ENCODE measurements around the gene CAMK2G.
"Not testable (repeated sequence)": the region's sequence is repeated elsewhere in the genome, so short reads cannot be mapped to it uniquely, and the experiment has no call there.

Gene CAMK2G

DNA sequence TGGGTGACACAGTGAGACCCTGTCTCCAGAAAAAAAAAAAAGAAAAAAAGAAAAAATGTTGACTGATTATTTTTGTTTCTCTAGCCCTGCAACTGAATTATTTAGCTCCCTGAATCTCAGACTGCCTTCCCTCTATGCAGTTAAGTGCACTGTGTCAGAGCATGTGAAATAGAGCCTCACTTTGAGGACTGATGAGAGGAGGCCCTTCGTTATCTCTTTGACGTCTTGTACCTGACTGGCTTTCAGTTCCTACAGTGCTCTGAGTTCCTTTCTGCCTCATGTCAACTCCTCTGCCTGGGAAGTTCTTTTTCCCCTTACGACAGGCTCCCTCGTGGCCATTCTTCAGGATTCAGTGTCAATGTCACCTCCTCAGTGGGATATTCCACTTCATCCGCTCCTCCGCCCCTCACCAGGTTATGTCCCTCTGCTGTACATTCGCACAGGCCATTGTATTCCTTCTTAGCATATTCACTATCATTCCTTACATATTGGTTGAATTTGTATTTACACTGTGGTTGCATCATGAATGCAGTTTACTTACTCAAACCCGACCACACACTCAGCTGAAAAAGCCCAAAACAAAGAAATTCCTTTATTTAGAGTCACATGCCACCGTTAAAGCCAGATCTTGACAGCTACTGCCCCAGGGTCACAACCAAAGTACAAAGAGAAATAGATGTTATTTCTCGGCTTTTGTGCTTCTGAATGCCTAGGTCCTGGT, 18.1 kb upstream of the CAMK2G start:
- ATAC-seq (ENCODE audit: insufficient read depth, low read depth) (no peak), DNase-seq (no peak)
- H3K9me3 ChIP-seq (ENCODE audit: insufficient read depth, low read length, severe bottlenecking), result no peaks in the 10 kb centered on the region
- TF ChIP-seq, protein P1, sequence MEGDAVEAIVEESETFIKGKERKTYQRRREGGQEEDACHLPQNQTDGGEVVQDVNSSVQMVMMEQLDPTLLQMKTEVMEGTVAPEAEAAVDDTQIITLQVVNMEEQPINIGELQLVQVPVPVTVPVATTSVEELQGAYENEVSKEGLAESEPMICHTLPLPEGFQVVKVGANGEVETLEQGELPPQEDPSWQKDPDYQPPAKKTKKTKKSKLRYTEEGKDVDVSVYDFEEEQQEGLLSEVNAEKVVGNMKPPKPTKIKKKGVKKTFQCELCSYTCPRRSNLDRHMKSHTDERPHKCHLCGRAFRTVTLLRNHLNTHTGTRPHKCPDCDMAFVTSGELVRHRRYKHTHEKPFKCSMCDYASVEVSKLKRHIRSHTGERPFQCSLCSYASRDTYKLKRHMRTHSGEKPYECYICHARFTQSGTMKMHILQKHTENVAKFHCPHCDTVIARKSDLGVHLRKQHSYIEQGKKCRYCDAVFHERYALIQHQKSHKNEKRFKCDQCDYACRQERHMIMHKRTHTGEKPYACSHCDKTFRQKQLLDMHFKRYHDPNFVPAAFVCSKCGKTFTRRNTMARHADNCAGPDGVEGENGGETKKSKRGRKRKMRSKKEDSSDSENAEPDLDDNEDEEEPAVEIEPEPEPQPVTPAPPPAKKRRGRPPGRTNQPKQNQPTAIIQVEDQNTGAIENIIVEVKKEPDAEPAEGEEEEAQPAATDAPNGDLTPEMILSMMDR (IDR thresholded peaks at IDR 0.05; ENCODE audit: borderline replicate concordance, extremely low read depth, low read length, poor library complexity, severe bottlenecking), result no peak
- no peak for TF ChIP-seq EZH2 (IDR thresholded peaks at IDR 0.05; ENCODE audit: borderline replicate concordance, low read depth, low read length, severe bottlenecking)
- no peak overlapping the region for H3K27ac ChIP-seq (ENCODE audit: low read length)
- no peak overlapping the region for H2AFZ ChIP-seq (ENCODE audit: low read depth, low read length)
- H3K79me2 ChIP-seq (ENCODE audit: insufficient read depth, low read length), result no peaks in the 10 kb centered on the region
- H3K4me1 ChIP-seq (ENCODE audit: insufficient read depth, low read length), result no peaks in the 10 kb centered on the region
- no peak overlapping the region for H3K9ac ChIP-seq (ENCODE audit: low read depth, low read length)
- no peaks in the 10 kb centered on the region for H4K20me1 ChIP-seq (ENCODE audit: insufficient read depth, low read length)
- H3K27me3 ChIP-seq (ENCODE audit: insufficient read depth, low read length, poor library complexity), result peaks cover 3% of the 10 kb centered on the region
- H3K4me3 ChIP-seq (ENCODE audit: low read depth in 1 of 2, low read length in 2 of 2), result no peak overlapping the region
- no peaks in the 10 kb centered on the region for H3K36me3 ChIP-seq (ENCODE audit: insufficient read depth, low read length)
- H3K4me2 ChIP-seq (ENCODE audit: insufficient read depth, low read length), result no peak overlapping the region

DNA sequence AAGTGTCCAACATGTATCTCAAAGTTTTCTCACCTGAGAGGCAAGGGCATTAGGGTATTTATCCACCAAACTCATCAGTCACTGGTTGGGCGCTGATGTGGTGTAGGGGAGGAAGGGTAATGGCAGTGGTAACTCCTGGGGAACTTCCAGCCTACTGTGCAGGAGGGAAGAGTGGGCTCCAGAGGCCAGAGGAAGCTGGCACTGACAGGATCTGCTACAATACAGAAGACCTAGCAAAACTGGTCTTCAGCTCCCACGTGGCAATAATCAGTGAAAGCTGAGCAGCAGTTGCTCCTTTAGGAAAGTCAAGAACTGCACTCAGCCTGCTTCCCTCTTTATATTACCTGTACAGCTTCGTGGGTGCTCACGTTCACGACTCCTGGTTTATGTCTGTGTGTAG, 17.2 kb upstream of the CAMK2G start:
- Histone ChIP-seq H3K4me2 (ENCODE audit: insufficient read depth, low read length) (no peak overlapping the region), H3K79me2 (ENCODE audit: insufficient read depth, low read length) (no peaks in the 10 kb centered on the region), H3K27ac (ENCODE audit: low read length) (no peak overlapping the region), H3K4me3 (ENCODE audit: low read depth in 1 of 2, low read length in 2 of 2) (no peak overlapping the region), H3K27me3 (ENCODE audit: insufficient read depth, low read length, poor library complexity) (peaks cover 3% of the 10 kb centered on the region), H4K20me1 (ENCODE audit: insufficient read depth, low read length) (no peaks in the 10 kb centered on the region), H3K9me3 (ENCODE audit: insufficient read depth, low read length, severe bottlenecking) (no peaks in the 10 kb centered on the region), H3K36me3 (ENCODE audit: insufficient read depth, low read length) (no peaks in the 10 kb centered on the region), H2AFZ (ENCODE audit: low read depth, low read length) (no peak overlapping the region), H3K9ac (ENCODE audit: low read depth, low read length) (no peak overlapping the region), H3K4me1 (ENCODE audit: insufficient read depth, low read length) (no peaks in the 10 kb centered on the region)
- TF ChIP-seq EZH2 (IDR thresholded peaks at IDR 0.05; ENCODE audit: borderline replicate concordance, low read depth, low read length, severe bottlenecking), result no peak
- TF ChIP-seq, protein P1 (IDR thresholded peaks at IDR 0.05; ENCODE audit: borderline replicate concordance, extremely low read depth, low read length, poor library complexity, severe bottlenecking), result no peak
- ATAC-seq (ENCODE audit: insufficient read depth, low read depth), result no peak
- no peak for DNase-seq

DNA sequence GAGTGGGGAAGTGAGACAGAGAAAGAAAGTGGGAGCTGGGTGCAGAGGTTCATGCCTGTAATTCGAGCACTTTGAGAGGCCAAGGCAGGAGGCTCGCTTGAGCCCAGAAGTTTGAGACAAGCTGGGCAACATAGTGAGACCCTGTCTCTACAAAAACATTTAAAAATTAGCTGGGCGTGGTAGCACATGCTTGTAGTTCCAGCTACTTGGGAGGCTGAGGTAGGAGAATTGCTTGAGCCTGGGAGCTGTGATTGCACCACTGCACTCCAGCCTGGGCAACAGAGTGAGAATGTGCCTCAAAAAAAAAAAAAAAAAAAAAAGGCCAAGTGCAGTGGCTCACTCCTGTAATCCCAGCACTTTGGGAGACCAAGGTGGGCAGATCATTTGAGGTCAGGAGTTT, 16.5 kb upstream of the CAMK2G start:
- not testable (repeated sequence) for H2AFZ ChIP-seq (ENCODE audit: low read depth, low read length); H3K9me3 ChIP-seq (ENCODE audit: insufficient read depth, low read length, severe bottlenecking); H3K4me2 ChIP-seq (ENCODE audit: insufficient read depth, low read length); H3K79me2 ChIP-seq (ENCODE audit: insufficient read depth, low read length); ATAC-seq (ENCODE audit: insufficient read depth, low read depth); H3K27ac ChIP-seq (ENCODE audit: low read length); H3K4me1 ChIP-seq (ENCODE audit: insufficient read depth, low read length); H3K36me3 ChIP-seq (ENCODE audit: insufficient read depth, low read length); H3K9ac ChIP-seq (ENCODE audit: low read depth, low read length); DNase-seq; H4K20me1 ChIP-seq (ENCODE audit: insufficient read depth, low read length); H3K4me3 ChIP-seq (ENCODE audit: low read depth in 1 of 2, low read length in 2 of 2); H3K27me3 ChIP-seq (ENCODE audit: insufficient read depth, low read length, poor library complexity)

DNA sequence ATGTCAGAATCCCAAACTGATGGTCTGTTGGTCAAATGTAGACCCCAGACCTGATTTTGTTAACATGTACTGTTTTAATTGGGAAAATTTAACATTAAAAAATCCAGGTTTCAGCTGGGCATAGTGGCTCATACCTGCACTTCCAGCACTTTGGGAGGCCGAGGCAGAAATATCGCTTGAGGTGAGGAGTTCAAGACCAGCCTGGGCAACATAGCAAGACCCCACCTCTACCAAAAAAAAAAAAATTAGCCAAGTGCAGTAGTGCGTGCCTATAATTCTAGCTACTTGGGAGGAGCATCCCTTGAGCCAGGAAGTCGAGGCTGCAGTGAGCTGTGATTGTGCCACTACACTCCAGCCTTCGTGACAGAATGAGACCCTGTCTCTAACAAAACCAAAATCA, 15.9 kb upstream of the CAMK2G start:
- no peak for TF ChIP-seq EZH2 (IDR thresholded peaks at IDR 0.05; ENCODE audit: borderline replicate concordance, low read depth, low read length, severe bottlenecking)
- TF ChIP-seq, protein P1 (IDR thresholded peaks at IDR 0.05; ENCODE audit: borderline replicate concordance, extremely low read depth, low read length, poor library complexity, severe bottlenecking), result no peak
- no peaks in the 10 kb centered on the region for H4K20me1 ChIP-seq (ENCODE audit: insufficient read depth, low read length)
- H3K9ac ChIP-seq (ENCODE audit: low read depth, low read length), result no peak overlapping the region
- H3K4me2 ChIP-seq (ENCODE audit: insufficient read depth, low read length), result no peak overlapping the region
- ATAC-seq (ENCODE audit: insufficient read depth, low read depth), result no peak
- DNase-seq, result no peak
- no peak overlapping the region for H3K4me3 ChIP-seq (ENCODE audit: low read depth in 1 of 2, low read length in 2 of 2)
- H2AFZ ChIP-seq (ENCODE audit: low read depth, low read length), result no peak overlapping the region
- H3K9me3 ChIP-seq (ENCODE audit: insufficient read depth, low read length, severe bottlenecking), result no peaks in the 10 kb centered on the region
- no peaks in the 10 kb centered on the region for H3K36me3 ChIP-seq (ENCODE audit: insufficient read depth, low read length)
- H3K4me1 ChIP-seq (ENCODE audit: insufficient read depth, low read length), result no peaks in the 10 kb centered on the region
- peaks cover 3% of the 10 kb centered on the region for H3K27me3 ChIP-seq (ENCODE audit: insufficient read depth, low read length, poor library complexity)
- H3K27ac ChIP-seq (ENCODE audit: low read length), result no peak overlapping the region
- H3K79me2 ChIP-seq (ENCODE audit: insufficient read depth, low read length), result no peaks in the 10 kb centered on the region

DNA sequence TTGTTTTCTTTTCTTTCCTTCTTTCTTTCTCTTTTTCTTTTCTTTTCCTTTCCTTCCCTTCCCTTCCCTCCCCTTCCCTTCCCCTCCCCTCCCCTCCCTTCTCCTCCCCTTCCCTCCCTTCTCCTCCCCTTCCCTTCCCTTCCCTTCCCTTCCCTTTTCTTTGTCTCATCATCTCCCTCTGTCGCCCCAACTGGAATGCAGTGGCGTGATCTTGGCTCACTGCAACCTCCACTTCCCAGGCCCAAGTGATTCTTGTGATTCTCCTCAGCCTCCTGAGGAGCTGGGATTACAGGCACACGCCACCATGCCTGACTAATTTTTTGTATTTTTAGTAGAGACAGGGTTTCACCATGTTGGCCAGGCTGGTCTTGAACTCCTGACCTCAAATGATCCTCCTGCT, 15.1 kb upstream of the CAMK2G start:
- not testable (repeated sequence) for H3K9ac ChIP-seq (ENCODE audit: low read depth, low read length); H3K27me3 ChIP-seq (ENCODE audit: insufficient read depth, low read length, poor library complexity); H3K9me3 ChIP-seq (ENCODE audit: insufficient read depth, low read length, severe bottlenecking); H3K4me2 ChIP-seq (ENCODE audit: insufficient read depth, low read length); H4K20me1 ChIP-seq (ENCODE audit: insufficient read depth, low read length); H3K36me3 ChIP-seq (ENCODE audit: insufficient read depth, low read length); H3K27ac ChIP-seq (ENCODE audit: low read length); ATAC-seq (ENCODE audit: insufficient read depth, low read depth); H2AFZ ChIP-seq (ENCODE audit: low read depth, low read length); H3K4me1 ChIP-seq (ENCODE audit: insufficient read depth, low read length); DNase-seq; H3K79me2 ChIP-seq (ENCODE audit: insufficient read depth, low read length); H3K4me3 ChIP-seq (ENCODE audit: low read depth in 1 of 2, low read length in 2 of 2)
